Heart left ventricle (tissue), 13 donors: Measurements from ENCODE around the gene SPTB.
A peak's percentile ranks its signal among the peaks of the same experiment; 100 is the strongest.

Experiments
- POLR2A ChIP-seq, 2 donors: fragments of 450-650 bp; IDR thresholded peaks; one replicate each; pipeline ENCODE4 v1.6.1; 2017; ENCODE audit warnings: antibody characterized with exemption in 2 of 2, mild to moderate bottlenecking in 2 of 2, moderate library complexity in 2 of 2
- TF ChIP-seq, protein P1 (sequence below), 12 donors: fragments of 200-600 bp; sonication (generic) in 4 of 12; IDR thresholded peaks; one replicate each; pipeline versions ENCODE4 v1.5.0 to v1.8.0; 2018 to 2022; ENCODE audit warnings: antibody characterized with exemption in 12 of 12, mild to moderate bottlenecking in 5 of 12
- donor health status: ischemic (EF 13 %, LVEDD 7.1; RV severe dilation, severe dysfunction).
- donor health status: DM: no; HTN: yes; CAD: no.
- donor health status: DM: no; HTN: no; CAD: no.
- donor health status: ischemic (EF 25% LVEDD 6.9; RV normal size, moderate dysfunction).
- donor health status: ischemic (EF 25% LVEDD 5.7; RV mildly dilated, moderate dysfunction).
- donor health status: ischemic (EF 35%, LVEDD 5.7; RV mildly dilated, moderate dysfunction).
- donor health status: nonischemic (EF 11% LVEDD 7.7; RV severe dilation, severe dysfunction).
- donor health status: DM: yes; HTN: yes; CAD: no.
- donor health status: PGD.
- donor health status: ischemic (EF 29% LVEDD 5.4; RV normal size, mild dysfunction).
- donor health status: nonischemic (EF 23%, LVEDD 6.1; RV moderate dilation, normal function).

DNA sequence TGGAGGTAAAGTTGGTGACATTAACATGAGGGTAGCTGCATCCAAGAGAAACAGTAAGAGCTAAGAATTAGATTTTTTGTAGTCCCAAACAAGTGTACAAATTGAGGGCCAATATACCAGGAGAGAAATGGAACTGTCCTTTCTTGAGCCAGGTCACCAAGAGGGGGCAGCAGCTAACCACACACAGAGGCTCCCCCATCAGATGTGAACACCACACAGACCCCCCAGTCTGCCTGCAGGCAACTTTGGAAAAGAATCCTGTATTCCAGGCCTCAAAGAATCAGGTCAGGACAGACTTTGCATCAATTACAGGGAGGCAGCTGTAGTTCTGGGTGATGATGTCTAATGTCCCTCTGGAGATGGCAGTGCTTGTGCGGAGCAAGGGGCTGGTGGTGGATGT, 77.9 kb downstream of the SPTB start:
- TF ChIP-seq, protein P1, sequence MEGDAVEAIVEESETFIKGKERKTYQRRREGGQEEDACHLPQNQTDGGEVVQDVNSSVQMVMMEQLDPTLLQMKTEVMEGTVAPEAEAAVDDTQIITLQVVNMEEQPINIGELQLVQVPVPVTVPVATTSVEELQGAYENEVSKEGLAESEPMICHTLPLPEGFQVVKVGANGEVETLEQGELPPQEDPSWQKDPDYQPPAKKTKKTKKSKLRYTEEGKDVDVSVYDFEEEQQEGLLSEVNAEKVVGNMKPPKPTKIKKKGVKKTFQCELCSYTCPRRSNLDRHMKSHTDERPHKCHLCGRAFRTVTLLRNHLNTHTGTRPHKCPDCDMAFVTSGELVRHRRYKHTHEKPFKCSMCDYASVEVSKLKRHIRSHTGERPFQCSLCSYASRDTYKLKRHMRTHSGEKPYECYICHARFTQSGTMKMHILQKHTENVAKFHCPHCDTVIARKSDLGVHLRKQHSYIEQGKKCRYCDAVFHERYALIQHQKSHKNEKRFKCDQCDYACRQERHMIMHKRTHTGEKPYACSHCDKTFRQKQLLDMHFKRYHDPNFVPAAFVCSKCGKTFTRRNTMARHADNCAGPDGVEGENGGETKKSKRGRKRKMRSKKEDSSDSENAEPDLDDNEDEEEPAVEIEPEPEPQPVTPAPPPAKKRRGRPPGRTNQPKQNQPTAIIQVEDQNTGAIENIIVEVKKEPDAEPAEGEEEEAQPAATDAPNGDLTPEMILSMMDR (IDR thresholded peaks at IDR 0.05): peak in 9 of 12 donors; percentile 7 to 46 (median 29)
- no peak for TF ChIP-seq POLR2A (IDR thresholded peaks at IDR 0.05)
